IMR-90 (cell line): ENCODE results near the gene KDELR1.

Experiments
- CEBPB ChIP-seq: IDR thresholded peaks from 2 replicates; pipeline ENCODE4 v1.6.1; 2012; ENCODE audit warnings: low read depth, low read length, improper control_type of control experiment
- CTCF ChIP-seq: conservative IDR thresholded peaks from 2 replicates; pipeline ENCODE4 v1.5.1; 2012; ENCODE audit warnings: mild to moderate bottlenecking, low read depth, low read length, improper control_type of control experiment
- MAFK ChIP-seq: IDR thresholded peaks from 2 replicates; pipeline ENCODE4 v1.6.1; 2012; ENCODE audit warnings: low read depth, low read length, improper control_type of control experiment
- MAZ ChIP-seq: IDR thresholded peaks from 2 replicates; pipeline ENCODE4 v1.6.1; 2012; ENCODE audit warnings: low read depth, mild to moderate bottlenecking, low read length, improper control_type of control experiment, moderate library complexity, borderline replicate concordance
- POLR2A ChIP-seq: IDR thresholded peaks from 2 replicates; pipeline ENCODE4 v1.6.1; 2012; ENCODE audit warnings: mild to moderate bottlenecking, low read depth, low read length
- RAD21 ChIP-seq: IDR thresholded peaks from 2 replicates; pipeline ENCODE4 v1.6.1; 2012; ENCODE audit warnings: low read length, improper control_type of control experiment
- RCOR1 ChIP-seq: IDR thresholded peaks from 2 replicates; pipeline ENCODE4 v1.6.1; 2012; ENCODE audit warnings: mild to moderate bottlenecking, low read length, improper control_type of control experiment; ENCODE audit not compliant: insufficient replicate concordance
- RFX5 ChIP-seq: IDR thresholded peaks from 2 replicates; pipeline ENCODE4 v1.8.0; 2012; ENCODE audit warnings: low read depth, mild to moderate bottlenecking, low read length, moderate library complexity

DNA sequence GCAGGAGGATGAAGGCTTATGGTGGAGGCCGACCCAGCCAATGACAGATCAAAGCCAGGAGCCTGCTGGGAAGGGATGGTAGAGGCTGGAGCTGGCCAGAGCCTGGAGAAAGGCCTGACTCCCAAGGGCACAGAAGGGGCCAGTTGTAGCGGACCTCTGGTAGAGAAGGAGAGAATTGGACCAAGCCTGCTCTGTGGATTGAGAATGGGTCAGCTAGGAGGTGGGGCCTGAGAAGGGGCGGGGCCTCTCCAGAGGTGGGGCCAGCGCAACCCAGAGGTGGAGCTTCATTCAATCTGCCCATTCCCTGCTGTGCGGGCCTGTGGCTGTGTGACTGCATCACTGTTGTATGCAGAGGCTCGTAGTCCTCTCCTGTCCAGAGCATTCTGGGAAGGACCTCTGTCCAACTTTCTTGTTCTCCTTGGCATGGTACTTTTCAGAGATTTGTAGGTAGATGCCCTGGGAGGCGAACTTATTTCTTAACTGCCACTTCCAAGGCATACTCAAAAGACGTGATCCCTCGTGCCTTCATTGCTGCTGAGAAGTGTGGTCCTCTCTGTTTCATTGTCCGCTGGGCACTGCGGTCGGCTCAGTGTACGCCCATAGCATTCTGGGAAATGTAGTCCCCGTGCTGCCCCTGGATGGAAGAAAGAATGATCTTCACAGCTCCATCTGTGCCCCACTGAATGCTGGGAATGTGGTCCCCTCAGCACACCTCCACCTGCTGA, 8.8 kb upstream of the KDELR1 start:
- TF ChIP-seq POLR2A (no peak), CTCF (no peak), MAFK (no peak), RCOR1 (no peak), CEBPB (no peak), RAD21 (no peak), RFX5 (no peak), MAZ (no peak)
